ENCODE measurements around the gene CRLF1.

DNA sequence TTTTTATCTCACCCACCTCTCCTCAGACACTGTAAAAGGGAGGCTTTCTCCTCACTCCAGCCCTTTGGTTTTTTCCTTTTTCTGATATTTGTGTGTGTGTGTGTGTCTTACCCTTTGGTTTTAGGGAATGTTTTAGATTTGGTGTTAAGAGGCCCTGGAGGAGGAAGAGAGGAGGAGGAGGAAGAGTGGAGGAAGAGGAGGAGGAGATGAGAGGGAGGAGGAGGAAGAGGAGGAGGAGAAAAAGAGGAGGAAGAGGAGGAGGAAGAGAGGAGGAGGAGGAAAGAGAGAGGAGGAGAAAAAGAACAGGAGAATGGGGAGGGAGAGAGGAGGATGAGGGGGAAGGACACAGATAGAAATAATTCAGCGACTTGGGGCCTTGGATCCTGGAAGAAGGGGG lies 40.8 kb upstream of the CRLF1 start:
- TF ChIP-seq POLR2A (IDR thresholded peaks at IDR 0.05; ENCODE audit: low read depth, low read length) = no peak
- TF ChIP-seq POLR2AphosphoS5 (IDR thresholded peaks at IDR 0.05; ENCODE audit: low read depth, low read length) = no peak
- no peak for TF ChIP-seq PAX5 (IDR thresholded peaks at IDR 0.05; ENCODE audit: insufficient read depth, low read length, severe bottlenecking)

All from GM12891 (cell line).